ENCODE data around the gene SSR2.

GRCh38 chr1:155993595-155993994, 27.2 kb downstream of the SSR2 start:
- TF ChIP-seq, protein P1, sequence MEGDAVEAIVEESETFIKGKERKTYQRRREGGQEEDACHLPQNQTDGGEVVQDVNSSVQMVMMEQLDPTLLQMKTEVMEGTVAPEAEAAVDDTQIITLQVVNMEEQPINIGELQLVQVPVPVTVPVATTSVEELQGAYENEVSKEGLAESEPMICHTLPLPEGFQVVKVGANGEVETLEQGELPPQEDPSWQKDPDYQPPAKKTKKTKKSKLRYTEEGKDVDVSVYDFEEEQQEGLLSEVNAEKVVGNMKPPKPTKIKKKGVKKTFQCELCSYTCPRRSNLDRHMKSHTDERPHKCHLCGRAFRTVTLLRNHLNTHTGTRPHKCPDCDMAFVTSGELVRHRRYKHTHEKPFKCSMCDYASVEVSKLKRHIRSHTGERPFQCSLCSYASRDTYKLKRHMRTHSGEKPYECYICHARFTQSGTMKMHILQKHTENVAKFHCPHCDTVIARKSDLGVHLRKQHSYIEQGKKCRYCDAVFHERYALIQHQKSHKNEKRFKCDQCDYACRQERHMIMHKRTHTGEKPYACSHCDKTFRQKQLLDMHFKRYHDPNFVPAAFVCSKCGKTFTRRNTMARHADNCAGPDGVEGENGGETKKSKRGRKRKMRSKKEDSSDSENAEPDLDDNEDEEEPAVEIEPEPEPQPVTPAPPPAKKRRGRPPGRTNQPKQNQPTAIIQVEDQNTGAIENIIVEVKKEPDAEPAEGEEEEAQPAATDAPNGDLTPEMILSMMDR (IDR thresholded peaks at IDR 0.05; ENCODE audit: insufficient read depth, low read depth, low read length): no peak
- no peak for TF ChIP-seq EZH2 (IDR thresholded peaks at IDR 0.05; ENCODE audit: insufficient read depth, low read length)
